Endometrial microvascular endothelial cells (primary cell): ENCODE results near the gene COL2A1. TPM values are rescaled to one million over a fixed set of nuclear protein-coding genes. Genes with fewer than 3 reads are reported as not detected.

Source experiments
- in situ Hi-C: cut with HindIII; loops from 2 replicates; pipeline ENCODE4 v1.10.0; 2017; ENCODE audit warnings: low sequenced_read_pairs, low pct_unique_long_range_greater_than_20kb; ENCODE audit errors: inconsistent ontology term
- total RNA-seq: library from RNA; depleted of rRNA; stranded (reverse); fragments of >200 nt; gene quantifications from one replicate; pipeline ENCODE4 v1.2.3, GENCODE V29; 2015; ENCODE audit errors: inconsistent ontology term

Gene COL2A1
- total RNA-seq, 1 donor from 2014 or later, result not detected

GRCh38 chr12:48032597-48032996 is 28.3 kb upstream of the COL2A1 start:
- in situ Hi-C loops, result no loop called here

GRCh38 chr12:48031135-48031960 is 27.1 kb upstream of the COL2A1 start:
- in situ Hi-C loops, result no loop called here

GRCh38 chr12:48030173-48030650 is 25.9 kb upstream of the COL2A1 start:
- in situ Hi-C loops, result no loop called here

- in situ Hi-C loops, result no loop called here
Observed at GRCh38 chr12:48029491-48030172, 25.4 kb upstream of the COL2A1 start.

- in situ Hi-C loops, result no loop called here
Observed at GRCh38 chr12:48028541-48029431, 24.5 kb upstream of the COL2A1 start.

- in situ Hi-C loops, result no loop called here
Observed at GRCh38 chr12:48027183-48028002, 23.1 kb upstream of the COL2A1 start.

- in situ Hi-C loops, result no loop called here
Observed at GRCh38 chr12:48026060-48026827, 22.0 kb upstream of the COL2A1 start.

- in situ Hi-C loops, result no loop called here
Observed at GRCh38 chr12:48025281-48025680, 21.0 kb upstream of the COL2A1 start.

GRCh38 chr12:48024735-48025134 is 20.5 kb upstream of the COL2A1 start:
- in situ Hi-C loops, result no loop called here

GRCh38 chr12:48023386-48023785 is 19.1 kb upstream of the COL2A1 start:
- in situ Hi-C loops, result no loop called here

GRCh38 chr12:48022676-48023385 is 18.6 kb upstream of the COL2A1 start:
- in situ Hi-C loops, result no loop called here

GRCh38 chr12:48022180-48022521 is 17.9 kb upstream of the COL2A1 start:
- in situ Hi-C loops, result no loop called here

GRCh38 chr12:48021485-48022179 is 17.4 kb upstream of the COL2A1 start:
- in situ Hi-C loops, result no loop called here

GRCh38 chr12:48019639-48020265 is 15.5 kb upstream of the COL2A1 start:
- in situ Hi-C loops, result no loop called here

GRCh38 chr12:48018618-48018995 is 14.3 kb upstream of the COL2A1 start:
- in situ Hi-C loops, result no loop called here

- in situ Hi-C loops, result no loop called here
Observed at GRCh38 chr12:48017921-48018617, 13.8 kb upstream of the COL2A1 start.
